GM06990 (cell line): ENCODE results near the gene LACRT.
"Not testable (repeated sequence)": the region's sequence is repeated elsewhere in the genome, so short reads cannot be mapped to it uniquely, and the experiment has no call there.

Source experiments
- DNase-seq: peaks from one replicate; pipeline ENCODE4 v3.0.0-alpha.2; 2011; ENCODE audit not compliant: insufficient read length; ENCODE audit errors: extremely low read depth
- H3K27me3 ChIP-seq: replicated peaks from 2 replicates; pipeline ENCODE4 v1.6.0; 2011; ENCODE audit warnings: low read length; ENCODE audit not compliant: control insufficient read depth, insufficient read depth
- H3K36me3 ChIP-seq: 2 replicates; pipeline ENCODE4 v1.5.1; 2011; ENCODE audit warnings: low read length; ENCODE audit not compliant: control insufficient read depth, insufficient read depth
- H3K4me3 ChIP-seq: replicated peaks from 2 replicates; pipeline ENCODE4 v1.5.1; 2011; ENCODE audit warnings: low read depth, mild to moderate bottlenecking, control low read depth, low read length
- TF ChIP-seq, protein P1 (sequence below): IDR thresholded peaks from 2 replicates; pipeline ENCODE4 v1.5.1; 2011; ENCODE audit warnings: low read length, control low read depth, mild to moderate bottlenecking, inconsistent platforms; ENCODE audit not compliant: insufficient read depth, poor library complexity, severe bottlenecking

The LACRT gene

GRCh38 chr12:54650409-54650808 is 15.7 kb upstream of the LACRT start:
- Histone ChIP-seq H3K27me3 (peaks cover 6% of the 10 kb centered on the region), H3K36me3 (no peaks in the 10 kb centered on the region), H3K4me3 (no peak overlapping the region)
- no peak for DNase-seq
- TF ChIP-seq, protein P1, sequence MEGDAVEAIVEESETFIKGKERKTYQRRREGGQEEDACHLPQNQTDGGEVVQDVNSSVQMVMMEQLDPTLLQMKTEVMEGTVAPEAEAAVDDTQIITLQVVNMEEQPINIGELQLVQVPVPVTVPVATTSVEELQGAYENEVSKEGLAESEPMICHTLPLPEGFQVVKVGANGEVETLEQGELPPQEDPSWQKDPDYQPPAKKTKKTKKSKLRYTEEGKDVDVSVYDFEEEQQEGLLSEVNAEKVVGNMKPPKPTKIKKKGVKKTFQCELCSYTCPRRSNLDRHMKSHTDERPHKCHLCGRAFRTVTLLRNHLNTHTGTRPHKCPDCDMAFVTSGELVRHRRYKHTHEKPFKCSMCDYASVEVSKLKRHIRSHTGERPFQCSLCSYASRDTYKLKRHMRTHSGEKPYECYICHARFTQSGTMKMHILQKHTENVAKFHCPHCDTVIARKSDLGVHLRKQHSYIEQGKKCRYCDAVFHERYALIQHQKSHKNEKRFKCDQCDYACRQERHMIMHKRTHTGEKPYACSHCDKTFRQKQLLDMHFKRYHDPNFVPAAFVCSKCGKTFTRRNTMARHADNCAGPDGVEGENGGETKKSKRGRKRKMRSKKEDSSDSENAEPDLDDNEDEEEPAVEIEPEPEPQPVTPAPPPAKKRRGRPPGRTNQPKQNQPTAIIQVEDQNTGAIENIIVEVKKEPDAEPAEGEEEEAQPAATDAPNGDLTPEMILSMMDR = no peak

GRCh38 chr12:54649825-54650224 is 15.1 kb upstream of the LACRT start:
- H3K36me3 ChIP-seq = no peaks in the 10 kb centered on the region
- DNase-seq = no peak
- H3K27me3 ChIP-seq = peaks cover 6% of the 10 kb centered on the region
- TF ChIP-seq, protein P1 = no peak
- H3K4me3 ChIP-seq = no peak overlapping the region

- Histone ChIP-seq H3K4me3 (no peak within 1 kb of the TSS), H3K27me3 (peaks cover 6% of the 10 kb centered on the region), H3K36me3 (no peaks in the 10 kb centered on the region)
- TF ChIP-seq, protein P1 = no peak
- DNase-seq = no peak
These were observed 13.6 kb upstream of the LACRT start, which contains the start of gene DCD for GRCh38 chr12:54648265-54648664. DCD (minus strand) TSS chr12:54648365; CDS start chr12:54648303, 62 bp downstream.

- TF ChIP-seq, protein P1 = no peak
- Histone ChIP-seq H3K36me3 (no peaks in the 10 kb centered on the region), H3K4me3 (no peak overlapping the region), H3K27me3 (no peaks in the 10 kb centered on the region; the same call in none of the 2 replicates)
- DNase-seq = no peak
These were observed 6.9 kb upstream of the LACRT start for GRCh38 chr12:54641554-54641953.

DNA sequence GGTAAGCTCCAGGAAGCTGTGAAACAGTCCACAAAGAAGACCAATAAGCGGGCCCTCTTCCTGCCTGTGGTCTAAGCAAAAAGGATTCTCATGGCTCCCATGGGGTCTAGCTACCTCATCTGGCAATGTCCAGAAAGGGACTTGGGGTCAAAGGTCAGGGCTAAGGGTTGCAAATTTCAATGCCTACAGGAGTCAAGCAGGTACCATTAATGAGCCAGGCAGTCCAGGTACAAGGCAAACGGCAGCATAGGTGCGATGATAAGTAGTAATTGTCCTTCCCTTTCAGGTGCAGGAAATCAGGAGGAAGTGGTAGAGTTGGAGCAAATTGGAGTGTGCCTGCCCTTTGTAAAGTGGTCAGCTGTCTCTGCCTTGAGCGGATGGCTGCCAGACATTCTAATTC is 6.4 kb upstream of the LACRT start:
- no peaks in the 10 kb centered on the region for H3K36me3 ChIP-seq
- no peaks in the 10 kb centered on the region; the same call in none of the 2 replicates for H3K27me3 ChIP-seq
- no peak for DNase-seq
- no peak overlapping the region for H3K4me3 ChIP-seq
- TF ChIP-seq, protein P1 = no peak

GRCh38 chr12:54639112-54639511 is 4.4 kb upstream of the LACRT start:
- H3K4me3 ChIP-seq, H3K27me3 ChIP-seq, DNase-seq, H3K36me3 ChIP-seq: not testable (repeated sequence)
